Osteoblast (primary cell): ENCODE data around the gene PSMB7. TPM values are rescaled to one million over a fixed set of nuclear protein-coding genes. Genes with fewer than 3 reads are reported as not detected.
A peak's percentile ranks its signal among the peaks of the same experiment; 100 is the strongest.

Source experiments
- DNase-seq: peaks from one replicate; pipeline ENCODE4 v3.0.0; 2011; ENCODE audit warnings: low spot score, mixed read lengths; ENCODE audit not compliant: insufficient read length; ENCODE audit errors: missing footprints
- H2AFZ ChIP-seq: 2 replicates; pipeline ENCODE4 v1.6.0; 2011; ENCODE audit warnings: mild to moderate bottlenecking, low read length
- H3K27ac ChIP-seq: 2 replicates; pipeline ENCODE4 v1.5.1; 2011; ENCODE audit warnings: mild to moderate bottlenecking, low read depth, low read length, moderate library complexity
- H3K27me3 ChIP-seq: 2 replicates; pipeline ENCODE4 v1.6.0; 2012; ENCODE audit warnings: mild to moderate bottlenecking, control low read depth, inconsistent platforms, low read length, moderate library complexity; ENCODE audit not compliant: insufficient read depth
- H3K36me3 ChIP-seq: 2 replicates; pipeline ENCODE4 v1.5.1; 2011; ENCODE audit warnings: mild to moderate bottlenecking, low read length, control low read depth, moderate library complexity; ENCODE audit not compliant: insufficient read depth
- H3K4me1 ChIP-seq: 2 replicates; pipeline ENCODE4 v1.5.1; 2011; ENCODE audit warnings: mild to moderate bottlenecking, low read length, control low read depth, moderate library complexity; ENCODE audit not compliant: insufficient read depth
- H3K4me2 ChIP-seq: 2 replicates; pipeline ENCODE4 v1.6.0; 2011; ENCODE audit warnings: mild to moderate bottlenecking, low read length; ENCODE audit not compliant: insufficient read depth
- H3K4me3 ChIP-seq: fragments of 200-600 bp; sonication (generic); 3 replicates; pipeline ENCODE4 v1.5.1; 2012; ENCODE audit warnings: mild to moderate bottlenecking, low read length, inconsistent platforms; ENCODE audit not compliant: insufficient read depth
- H3K79me2 ChIP-seq: 2 replicates; pipeline ENCODE4 v1.6.0; 2012; ENCODE audit warnings: mild to moderate bottlenecking, low read length, control low read depth, inconsistent platforms; ENCODE audit not compliant: insufficient read depth
- H3K9me3 ChIP-seq: 2 replicates; pipeline ENCODE4 v1.5.1; 2011; ENCODE audit warnings: low read depth, low read length, control low read depth
- H4K20me1 ChIP-seq: 2 replicates; pipeline ENCODE4 v1.6.0; 2012; ENCODE audit warnings: mild to moderate bottlenecking, low read length, control low read depth; ENCODE audit not compliant: insufficient read depth
- total RNA-seq: library from RNA; depleted of rRNA; stranded (reverse); fragments of >200 nt; gene quantifications from 2 replicates; pipeline ENCODE4 v1.2.3, GENCODE V29; 2012
- TF ChIP-seq, protein P1 (sequence below): IDR thresholded peaks from 2 replicates; pipeline ENCODE4 v1.5.1; 2011; ENCODE audit warnings: mild to moderate bottlenecking, low read depth, low read length, moderate library complexity; ENCODE audit errors: extremely low read depth

Gene PSMB7
- total RNA-seq, 1 donor: 136 TPM

DNA sequence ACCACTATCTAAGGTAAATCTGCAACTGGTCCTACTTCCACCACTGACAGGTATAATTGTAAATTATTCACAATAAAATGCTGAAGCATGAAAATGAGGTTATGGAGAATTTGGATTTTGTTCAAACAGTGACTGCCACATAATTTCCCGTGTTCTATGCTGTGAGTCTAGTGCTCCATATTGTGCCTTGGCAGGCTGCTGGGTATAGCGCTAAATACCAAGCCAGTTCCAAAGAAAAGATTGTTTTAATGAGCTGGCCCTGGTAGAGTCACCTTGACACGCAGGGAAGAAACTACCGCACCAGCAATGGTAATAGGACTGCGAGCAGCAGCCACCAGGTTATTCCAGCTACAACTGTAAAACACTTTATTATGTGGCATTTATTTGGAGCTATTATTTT, 30.4 kb downstream of the PSMB7 start:
- H3K27me3 ChIP-seq: no peaks in the 10 kb centered on the region
- H2AFZ ChIP-seq: no peak overlapping the region
- H3K4me1 ChIP-seq: peaks cover 10% of the 10 kb centered on the region
- no peak overlapping the region for H3K27ac ChIP-seq
- peaks cover 92% of the 10 kb centered on the region for H3K79me2 ChIP-seq
- H3K4me2 ChIP-seq: no peak overlapping the region
- peaks cover 25% of the 10 kb centered on the region for H3K36me3 ChIP-seq
- DNase-seq: no peak
- H4K20me1 ChIP-seq: peaks cover 47% of the 10 kb centered on the region
- H3K4me3 ChIP-seq: no peak overlapping the region
- no peaks in the 10 kb centered on the region for H3K9me3 ChIP-seq
- TF ChIP-seq, protein P1, sequence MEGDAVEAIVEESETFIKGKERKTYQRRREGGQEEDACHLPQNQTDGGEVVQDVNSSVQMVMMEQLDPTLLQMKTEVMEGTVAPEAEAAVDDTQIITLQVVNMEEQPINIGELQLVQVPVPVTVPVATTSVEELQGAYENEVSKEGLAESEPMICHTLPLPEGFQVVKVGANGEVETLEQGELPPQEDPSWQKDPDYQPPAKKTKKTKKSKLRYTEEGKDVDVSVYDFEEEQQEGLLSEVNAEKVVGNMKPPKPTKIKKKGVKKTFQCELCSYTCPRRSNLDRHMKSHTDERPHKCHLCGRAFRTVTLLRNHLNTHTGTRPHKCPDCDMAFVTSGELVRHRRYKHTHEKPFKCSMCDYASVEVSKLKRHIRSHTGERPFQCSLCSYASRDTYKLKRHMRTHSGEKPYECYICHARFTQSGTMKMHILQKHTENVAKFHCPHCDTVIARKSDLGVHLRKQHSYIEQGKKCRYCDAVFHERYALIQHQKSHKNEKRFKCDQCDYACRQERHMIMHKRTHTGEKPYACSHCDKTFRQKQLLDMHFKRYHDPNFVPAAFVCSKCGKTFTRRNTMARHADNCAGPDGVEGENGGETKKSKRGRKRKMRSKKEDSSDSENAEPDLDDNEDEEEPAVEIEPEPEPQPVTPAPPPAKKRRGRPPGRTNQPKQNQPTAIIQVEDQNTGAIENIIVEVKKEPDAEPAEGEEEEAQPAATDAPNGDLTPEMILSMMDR: no peak

GRCh38 chr9:124384210-124384609, 31.0 kb downstream of the PSMB7 start:
- DNase-seq: no peak
- Histone ChIP-seq H3K27ac (no peak overlapping the region), H3K36me3 (peaks cover 30% of the 10 kb centered on the region), H2AFZ (no peak overlapping the region), H3K4me3 (no peak overlapping the region), H4K20me1 (peaks cover 43% of the 10 kb centered on the region), H3K4me1 (peaks cover 10% of the 10 kb centered on the region), H3K27me3 (no peaks in the 10 kb centered on the region), H3K9me3 (no peaks in the 10 kb centered on the region), H3K4me2 (no peak overlapping the region), H3K79me2 (peaks cover 92% of the 10 kb centered on the region)
- TF ChIP-seq, protein P1: no peak

GRCh38 chr9:124381170-124381945, 33.9 kb downstream of the PSMB7 start:
- Histone ChIP-seq H3K27ac (peak overlapping the region; percentile 47), H3K4me2 (peak overlapping the region; percentile 12), H3K4me3 (no peak overlapping the region), H3K9me3 (no peaks in the 10 kb centered on the region), H4K20me1 (peaks cover 26% of the 10 kb centered on the region), H3K27me3 (no peaks in the 10 kb centered on the region), H3K36me3 (peaks cover 35% of the 10 kb centered on the region), H2AFZ (no peak overlapping the region), H3K4me1 (peaks cover 10% of the 10 kb centered on the region), H3K79me2 (peaks cover 92% of the 10 kb centered on the region)
- TF ChIP-seq, protein P1: no peak
- DNase-seq: no peak

GRCh38 chr9:124377551-124378406, 37.5 kb downstream of the PSMB7 start:
- peaks cover 91% of the 10 kb centered on the region for H3K79me2 ChIP-seq
- H4K20me1 ChIP-seq: peaks cover 11% of the 10 kb centered on the region
- H3K27ac ChIP-seq: no peak overlapping the region
- no peak for DNase-seq
- peaks cover 10% of the 10 kb centered on the region for H3K4me1 ChIP-seq
- peaks cover 26% of the 10 kb centered on the region for H3K36me3 ChIP-seq
- H3K4me2 ChIP-seq: no peak overlapping the region
- no peaks in the 10 kb centered on the region for H3K27me3 ChIP-seq
- TF ChIP-seq, protein P1: no peak
- H3K4me3 ChIP-seq: no peak overlapping the region
- H3K9me3 ChIP-seq: no peaks in the 10 kb centered on the region
- no peak overlapping the region for H2AFZ ChIP-seq
